NCI-H128 (cell line): ENCODE data around the gene SH3GLB2.

Source experiments
- DNase-seq: peaks from one replicate; lab custom pipeline; 2025; ENCODE audit not compliant: unreplicated experiment; lab: John Stamatoyannopoulos, UW

SH3GLB2 gene

DNA sequence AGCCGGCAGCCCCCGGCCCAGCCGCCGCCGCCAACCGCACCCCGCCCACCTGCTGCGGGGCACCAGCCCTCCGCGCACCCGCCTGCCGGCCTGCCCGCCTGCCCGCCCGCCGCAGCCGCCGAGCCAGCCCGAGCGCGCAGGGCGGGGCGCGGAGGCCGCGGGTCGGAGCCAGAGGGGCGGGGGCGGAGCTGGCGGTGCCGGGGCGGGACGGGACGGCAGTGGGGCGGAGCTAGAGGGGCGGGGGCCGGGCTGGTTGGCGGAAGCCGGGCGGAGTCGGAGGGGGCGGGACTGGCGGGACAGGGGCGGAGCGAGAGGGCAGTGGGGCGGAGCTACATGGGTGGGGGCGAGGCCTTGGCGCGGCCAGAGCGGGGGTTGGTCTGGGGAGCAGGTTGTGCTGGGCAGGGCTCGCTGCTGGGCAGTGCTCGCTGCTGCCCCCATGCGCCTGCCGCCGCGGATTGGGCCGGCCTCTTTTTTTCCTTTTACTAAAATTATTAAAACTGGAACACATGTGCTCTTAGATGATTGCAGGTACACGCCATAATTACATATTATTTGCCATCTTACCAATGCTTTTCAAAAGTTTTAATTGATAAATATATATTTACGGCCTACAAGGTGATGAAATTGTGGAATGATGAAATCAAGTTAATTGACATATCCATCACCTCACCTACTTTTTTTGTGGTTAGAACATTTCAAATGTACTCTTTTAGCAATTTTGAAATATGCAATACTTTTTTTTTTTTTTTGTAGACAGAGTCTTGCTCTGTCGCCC is at the start of gene SH3GLB2:
TSS of gene SH3GLB2 (minus strand) at position 140 of the 775 bp plus-strand sequence. CDS start 177 bp downstream, outside the sequence.
- peak; percentile 51 for DNase-seq

- no peak for DNase-seq
These were observed 49.1 kb upstream of the SH3GLB2 start for GRCh38 chr9:129077236-129077635.

- DNase-seq = no peak
These were observed 48.5 kb upstream of the SH3GLB2 start for GRCh38 chr9:129076640-129077037.

DNA sequence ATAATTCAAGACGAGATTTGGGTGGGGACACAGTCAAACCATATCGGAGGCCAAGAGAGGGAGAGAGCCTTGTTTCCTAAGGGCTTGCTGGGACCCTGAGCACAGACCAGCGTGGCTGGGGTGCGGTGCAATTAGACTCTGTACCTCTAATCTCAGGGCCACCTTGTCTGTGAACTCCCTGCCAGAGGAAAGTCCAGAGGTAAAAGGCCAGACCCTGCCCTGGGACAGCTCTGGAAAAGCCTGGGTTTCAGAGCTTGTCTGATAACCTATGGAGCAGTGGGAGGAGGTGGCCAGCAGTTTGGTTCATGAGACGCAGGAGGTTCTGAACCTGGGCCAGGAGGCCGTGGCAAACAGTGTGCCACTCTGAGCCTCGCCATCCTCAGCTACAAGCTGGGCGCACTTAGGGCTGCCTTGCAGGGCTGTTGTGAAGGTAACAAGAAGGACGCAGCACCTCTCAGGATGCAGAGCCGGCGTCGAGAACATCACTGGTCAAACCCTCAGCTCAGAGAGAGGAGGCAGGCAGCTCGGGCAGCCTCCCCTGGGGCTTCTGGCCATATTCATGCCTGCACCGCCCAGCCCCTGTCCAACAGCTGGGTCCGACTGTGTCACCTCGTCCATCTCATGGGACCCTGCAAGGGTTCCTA is 48.0 kb upstream of the SH3GLB2 start:
- DNase-seq = no peak

- DNase-seq = no peak
These were observed 46.0 kb upstream of the SH3GLB2 start for GRCh38 chr9:129074106-129074505.

DNA sequence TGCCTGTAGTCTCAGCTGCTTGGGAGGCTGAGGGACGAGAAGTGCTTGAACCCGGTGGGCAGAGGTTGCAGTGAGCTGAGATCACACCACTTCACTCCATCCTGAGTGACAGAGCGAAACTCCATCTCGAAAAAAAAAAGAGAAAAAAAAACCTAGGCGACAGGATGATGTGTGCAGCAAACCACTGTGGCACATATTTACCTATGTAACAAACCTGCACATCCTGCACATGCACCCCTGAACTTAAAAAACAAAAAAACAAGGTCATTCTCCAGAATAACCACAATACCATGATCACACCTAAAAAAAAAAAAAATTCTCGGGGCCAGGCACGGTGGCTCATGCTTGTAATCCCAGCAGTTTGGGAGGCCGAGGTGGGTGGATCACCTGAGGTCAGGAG is 45.3 kb upstream of the SH3GLB2 start:
- DNase-seq = no peak

DNA sequence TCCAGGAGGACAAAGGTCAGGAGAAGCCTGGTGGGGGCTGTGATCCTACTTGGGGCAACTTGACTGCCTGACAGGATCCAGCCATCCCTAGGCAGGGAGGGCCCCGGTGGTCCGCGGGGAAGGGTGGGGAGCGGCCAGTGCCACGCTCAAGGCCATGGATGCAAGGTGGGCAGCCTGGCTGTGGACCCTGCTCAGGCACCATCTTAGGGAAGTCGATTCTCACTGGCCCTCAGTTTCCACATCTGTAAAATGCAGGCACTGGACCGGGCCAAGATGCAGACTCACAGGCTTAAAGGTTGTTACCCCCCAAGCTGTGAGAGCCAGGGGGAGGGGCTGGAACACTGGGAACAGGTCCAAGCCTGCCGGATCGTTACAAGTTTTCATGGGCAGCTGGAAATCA is 44.0 kb upstream of the SH3GLB2 start:
- no peak for DNase-seq

DNA sequence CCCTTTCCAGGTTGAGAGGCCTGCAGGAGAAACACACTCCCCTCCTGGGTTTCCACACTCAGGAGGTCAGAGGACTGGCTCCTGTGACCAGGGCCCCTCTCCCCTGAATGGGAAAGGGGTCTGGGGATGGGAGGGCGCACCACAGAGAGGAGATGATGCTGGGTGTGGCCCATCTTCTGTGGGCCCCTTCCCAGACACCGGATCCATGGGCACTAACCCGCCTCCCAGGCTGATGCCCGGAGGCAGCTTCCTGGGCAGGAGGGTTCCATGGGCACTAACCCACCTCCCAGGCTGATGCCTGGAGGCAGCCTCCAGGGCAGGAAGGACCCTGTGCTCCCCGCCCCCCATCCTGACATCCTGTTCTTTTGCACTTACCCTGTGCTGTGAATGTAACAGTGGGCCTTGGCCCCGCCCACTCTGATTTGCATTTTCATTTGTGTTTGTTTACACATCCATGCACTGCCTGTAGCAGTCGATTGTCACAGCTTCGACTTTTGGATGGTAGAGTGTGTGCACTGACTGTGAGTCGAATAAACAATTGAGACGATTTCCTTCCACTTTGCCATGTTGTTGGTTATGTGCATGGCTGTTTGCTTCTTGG is 43.5 kb upstream of the SH3GLB2 start:
- no peak for DNase-seq

DNA sequence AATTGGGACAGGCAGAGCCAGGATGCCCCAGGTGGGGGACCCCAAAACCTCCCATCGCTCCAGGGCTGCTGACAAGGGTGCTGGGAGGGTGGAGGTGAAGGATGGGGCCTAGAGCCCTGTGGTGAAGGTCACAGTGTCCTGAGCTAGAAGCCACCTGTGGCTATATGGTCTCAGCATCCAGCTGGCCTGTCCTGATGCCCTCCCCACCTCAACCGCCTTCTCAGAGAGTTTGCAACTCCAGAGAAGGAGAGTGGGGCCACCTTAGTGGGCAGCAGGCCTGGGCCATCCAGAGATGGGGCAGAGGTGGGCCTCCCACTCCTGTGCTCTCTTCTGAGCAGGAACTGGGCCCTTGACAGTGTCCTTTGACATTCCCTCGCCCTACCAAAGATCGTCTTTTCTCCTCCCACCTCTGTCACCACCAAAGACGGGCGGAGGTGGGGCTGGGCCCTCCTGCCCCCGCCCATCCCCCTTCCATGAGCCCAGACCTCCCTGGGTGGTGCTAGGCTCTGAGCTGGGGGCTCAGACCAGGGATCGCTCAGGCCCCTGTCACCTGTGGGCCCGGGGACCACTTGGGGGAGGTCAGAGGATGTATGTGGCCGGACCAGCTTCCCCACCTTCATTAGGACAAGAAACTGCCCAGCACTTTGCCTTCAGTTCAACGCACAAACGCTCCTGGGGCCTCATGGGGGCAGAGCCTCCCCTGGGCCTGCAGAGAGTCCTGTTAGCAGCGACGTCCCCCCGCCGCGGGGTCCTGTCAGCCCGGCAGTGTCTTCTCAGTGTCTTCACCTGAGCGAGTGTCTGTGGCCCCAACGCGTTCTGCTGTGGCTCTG is 42.8 kb upstream of the SH3GLB2 start:
- no peak for DNase-seq

DNA sequence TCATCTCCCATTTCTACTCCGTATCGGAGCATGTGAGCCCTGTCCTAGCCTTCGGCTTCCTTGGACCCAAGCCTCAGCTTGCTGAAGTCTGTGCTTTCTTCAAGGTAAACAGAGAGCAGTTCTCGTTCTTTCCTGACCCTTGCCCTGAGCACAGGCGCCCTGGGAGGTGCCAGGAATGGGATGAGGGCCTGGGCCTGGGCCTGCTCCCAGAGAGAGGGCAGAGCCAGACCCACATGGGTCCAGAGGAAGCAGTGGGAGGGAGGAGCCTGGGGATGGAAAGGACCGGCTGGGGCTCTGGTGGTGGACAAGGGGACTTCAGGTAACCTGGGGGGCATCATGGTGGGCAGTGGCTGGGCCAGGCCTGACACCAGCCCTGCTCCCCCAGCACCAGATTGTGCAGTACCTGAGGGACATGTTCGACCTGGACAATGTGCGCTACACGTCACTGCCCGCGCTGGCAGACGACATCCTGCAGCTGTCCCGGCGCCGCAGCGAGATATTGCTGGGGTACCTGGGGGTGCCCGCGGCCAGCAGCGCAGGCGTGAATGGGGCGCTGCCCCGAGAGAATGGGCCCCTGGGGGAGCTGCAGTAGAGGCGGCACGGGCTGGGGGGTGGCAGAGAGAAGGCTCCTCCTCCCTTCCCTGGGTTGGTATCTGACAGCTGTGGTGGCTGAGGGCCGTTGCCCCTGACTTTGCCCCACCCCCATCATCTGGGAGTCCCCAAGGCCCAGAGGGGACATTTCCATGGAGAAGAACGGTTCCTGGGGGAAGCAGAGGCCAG is 41.9 kb upstream of the SH3GLB2 start:
- no peak for DNase-seq

GRCh38 chr9:129068990-129069861 is 41.1 kb upstream of the SH3GLB2 start:
- DNase-seq = no peak

- DNase-seq = no peak
These were observed 40.0 kb upstream of the SH3GLB2 start for GRCh38 chr9:129068110-129068509.

DNA sequence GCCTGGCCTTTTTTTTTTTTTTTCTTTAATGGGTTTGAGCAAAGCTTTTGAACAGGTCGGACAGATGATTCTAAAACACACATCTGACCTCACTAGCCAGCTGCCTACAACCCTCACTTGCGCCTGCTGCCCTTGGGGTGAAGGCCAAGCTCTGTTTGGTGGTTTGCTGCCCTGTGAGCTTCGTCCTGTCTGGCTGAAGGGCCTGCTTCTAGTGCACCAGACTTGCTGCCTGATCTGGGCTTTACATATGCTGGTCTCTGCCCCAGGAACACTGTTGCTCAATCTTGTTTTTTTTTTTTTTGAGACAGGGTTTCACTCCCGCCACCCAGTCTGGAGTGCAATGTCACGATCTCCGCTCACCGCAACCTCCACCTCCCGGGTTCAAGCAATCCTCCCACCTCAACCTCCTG is 36.4 kb upstream of the SH3GLB2 start:
- DNase-seq = no peak

GRCh38 chr9:129063061-129063460 is 34.9 kb upstream of the SH3GLB2 start:
- no peak for DNase-seq

DNA sequence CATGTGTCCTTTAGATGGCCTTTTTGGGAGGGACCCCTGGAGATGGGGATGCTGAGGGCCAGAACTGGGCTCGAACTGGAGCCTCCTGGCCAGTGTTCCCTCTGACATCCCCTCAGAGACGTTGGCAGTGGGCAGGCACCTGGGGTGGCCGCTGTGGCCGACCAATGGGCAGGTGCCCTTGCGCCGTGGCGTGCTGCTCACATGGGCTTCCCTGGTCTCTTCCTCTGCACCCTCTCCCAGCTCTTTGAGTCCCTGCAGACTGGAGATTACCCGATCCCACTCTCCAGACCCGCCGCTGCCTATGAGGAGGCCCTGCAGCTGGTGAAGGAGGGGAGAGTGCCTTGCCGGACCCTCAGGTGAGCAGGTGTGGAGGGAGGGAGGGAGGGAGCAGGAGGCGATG is 32.9 kb upstream of the SH3GLB2 start:
- DNase-seq = no peak

- DNase-seq = no peak
These were observed 32.0 kb upstream of the SH3GLB2 start for GRCh38 chr9:129059796-129060785.

GRCh38 chr9:129058965-129059795 is 31.0 kb upstream of the SH3GLB2 start:
- no peak for DNase-seq
